Posterior cingulate gyrus (tissue), 11 donors: ENCODE data around the gene DAZAP1.

Experiments
- DNase-seq, 10 donors: peaks; one replicate each; pipeline versions ENCODE4 v3.0.0 to v3.0.0-alpha.2; 2020 to 2021; ENCODE audit warnings: mixed read lengths in 3 of 10
- intact Hi-C: fragments of 100-400 bp; cut with DNase I; formaldehyde crosslinking; loops from one replicate; pipeline ENCODE4 v1.15.1; 2023

The DAZAP1 gene

GRCh38 chr19:1482361-1483130 is 75.2 kb downstream of the DAZAP1 start:
- intact Hi-C loops: no loop called here
- peak in 1 of 10 donors; percentile 78 for DNase-seq

- DNase-seq: peak in 3 of 10 donors; percentile 66 to 79 (median 78)
- intact Hi-C loops: no loop called here
Observed at GRCh38 chr19:1483131-1483978, 76.0 kb downstream of the DAZAP1 start.

DNA sequence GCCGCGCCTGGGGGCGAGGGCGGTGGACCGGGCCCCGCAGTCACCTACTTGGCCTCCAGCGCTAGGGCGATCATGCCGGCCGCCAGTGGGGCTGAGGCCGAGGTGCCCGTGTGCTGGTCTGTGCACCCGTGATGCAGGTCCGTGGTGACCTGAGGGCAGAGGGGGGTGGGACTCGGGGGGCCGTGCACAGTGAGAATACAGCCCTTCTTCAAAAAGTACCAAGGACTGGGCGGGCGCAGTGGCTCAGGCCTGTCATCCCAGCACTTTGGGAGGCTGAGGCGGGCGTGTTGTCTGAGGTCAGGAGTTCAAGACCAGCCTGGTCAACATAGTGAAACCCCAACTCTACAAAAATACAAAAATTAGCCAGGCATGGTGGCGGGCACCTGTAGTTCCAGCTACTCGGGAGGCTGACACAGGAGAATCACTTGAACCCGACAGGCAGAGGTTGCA is 76.6 kb downstream of the DAZAP1 start:
- peak in 2 of 10 donors; percentile 41 to 81 for DNase-seq
- intact Hi-C loops: no loop called here
